PC-3 (cell line): ENCODE results near the gene ACSL6. TPM values are rescaled to one million over a fixed set of nuclear protein-coding genes. Genes with fewer than 3 reads are reported as not detected.

Experiments
- ATAC-seq: fragments of 200-7000 bp; cut with Tn5 transposase; 2 replicates; pipeline ENCODE4 v1.9.1; 2020; ENCODE audit warnings: mild to moderate bottlenecking, moderate library complexity
- BruUV-seq: library from RNA; stranded (reverse); fragments of 400-500 nt; replicated peaks from 2 replicates; lab custom pipeline; 2021; lab: Mats Ljungman, UMichigan
- CTCF ChIA-PET: fragments of 300-600 bp; sonication (Branson Sonifier 250); formaldehyde crosslinking; loops from one replicate; lab custom pipeline; 2022; ENCODE audit warnings: antibody characterized with exemption; lab: Charles Lee
- POLR2A ChIA-PET: fragments of 300-600 bp; sonication (Branson Sonifier 250); formaldehyde crosslinking; loops from one replicate; lab custom pipeline; 2022; ENCODE audit warnings: antibody characterized with exemption; ENCODE audit not compliant: unreplicated experiment; lab: Charles Lee
- DNase-seq: peaks from one replicate; pipeline ENCODE4 v3.0.0-alpha.2; 2015
- H2AFZ ChIP-seq: fragments of 300-600 bp; sonication (generic); 2 replicates; pipeline ENCODE4 v1.6.0; 2016; ENCODE audit warnings: antibody characterized with exemption, low read length
- H3F3A ChIP-seq: fragments of 300-600 bp; sonication (generic); one replicate; pipeline ENCODE4 v1.6.0; 2017; ENCODE audit warnings: antibody characterized with exemption, low read length, control low read depth, mild to moderate bottlenecking; ENCODE audit not compliant: unreplicated experiment
- H3K27ac ChIP-seq: fragments of 300-600 bp; sonication (generic); 2 replicates; pipeline ENCODE4 v1.5.1; 2016; ENCODE audit warnings: mild to moderate bottlenecking, low read length
- H3K27me3 ChIP-seq: fragments of 300-600 bp; sonication (generic); 2 replicates; pipeline ENCODE4 v1.6.1; 2016; ENCODE audit warnings: low read length, mixed read lengths
- H3K36me3 ChIP-seq: fragments of 300-600 bp; sonication (generic); 2 replicates; pipeline ENCODE4 v1.6.1; 2016; ENCODE audit warnings: low read depth, mixed run types, low read length, mixed read lengths
- H3K4me1 ChIP-seq: fragments of 300-600 bp; sonication (generic); 2 replicates; pipeline ENCODE4 v1.5.1; 2016; ENCODE audit warnings: low read length; ENCODE audit not compliant: insufficient read depth
- H3K4me2 ChIP-seq: fragments of 300-600 bp; sonication (generic); 2 replicates; pipeline ENCODE4 v1.6.0; 2016; ENCODE audit warnings: low read length
- H3K4me3 ChIP-seq: fragments of 300-600 bp; sonication (generic); 2 replicates; pipeline ENCODE4 v1.5.1; 2016; ENCODE audit warnings: mild to moderate bottlenecking, low read length, mixed read lengths
- H3K79me2 ChIP-seq: fragments of 300-600 bp; sonication (generic); 2 replicates; pipeline ENCODE4 v1.6.1; 2017; ENCODE audit warnings: low read length, mixed read lengths
- H3K9ac ChIP-seq: fragments of 300-600 bp; sonication (generic); 2 replicates; pipeline ENCODE4 v1.6.0; 2016; ENCODE audit warnings: mild to moderate bottlenecking, low read length
- H3K9me2 ChIP-seq: fragments of 300-600 bp; sonication (generic); replicated peaks from 2 replicates; pipeline ENCODE4 v1.6.1; 2016; ENCODE audit warnings: mixed run types, low read length, mixed read lengths
- H3K9me3 ChIP-seq: fragments of 300-600 bp; sonication (generic); 2 replicates; pipeline ENCODE4 v1.6.1; 2016; ENCODE audit warnings: low read length, mixed read lengths
- H4K20me1 ChIP-seq: fragments of 300-600 bp; sonication (generic); 2 replicates; pipeline ENCODE4 v1.6.1; 2016; ENCODE audit warnings: low read length, mixed read lengths
- CTCF ChIP-seq: fragments of 300-600 bp; sonication (generic); conservative IDR thresholded peaks from 2 replicates; pipeline ENCODE4 v1.5.1; 2017; ENCODE audit warnings: antibody characterized with exemption, low read depth, mild to moderate bottlenecking, low read length
- EZH2 ChIP-seq: fragments of 300-600 bp; sonication (generic); IDR thresholded peaks from one replicate; pipeline ENCODE4 v1.6.1; 2017; ENCODE audit warnings: antibody characterized with exemption, mild to moderate bottlenecking, low read length; ENCODE audit not compliant: unreplicated experiment
- EZH2phosphoT487 ChIP-seq: fragments of 300-600 bp; sonication (generic); IDR thresholded peaks from 2 replicates; pipeline ENCODE4 v1.6.1; 2018; ENCODE audit warnings: mild to moderate bottlenecking, antibody characterized with exemption, low read length, borderline replicate concordance
- intact Hi-C: fragments of 100-400 bp; cut with micrococcal nuclease; formaldehyde crosslinking; loops from 2 replicates; pipeline ENCODE4 v1.9.0; 2023
- total RNA-seq: library from RNA; depleted of rRNA; stranded (reverse); fragments of >200 nt; gene quantifications from 2 replicates; pipeline ENCODE4 v1.2.3, GENCODE V29; 2014

Gene ACSL6
- total RNA-seq, 1 experiment from 2014 or later: 0.15 TPM

GRCh38 chr5:131965826-131966415 lies 45.5 kb downstream of the ACSL6 start:
- no peaks in the 10 kb centered on the region for H3K36me3 ChIP-seq
- H3K79me2 ChIP-seq: no peaks in the 10 kb centered on the region
- TF ChIP-seq EZH2phosphoT487 (no peak), EZH2 (no peak), CTCF (no peak)
- H3K4me1 ChIP-seq: no peaks in the 10 kb centered on the region
- H3K9me2 ChIP-seq: no peaks in the 10 kb centered on the region
- intact Hi-C loops: no loop called here
- H3K9ac ChIP-seq: no peak overlapping the region
- no peak overlapping the region for H3K4me2 ChIP-seq
- H3F3A ChIP-seq: no peaks in the 10 kb centered on the region
- no peaks in the 10 kb centered on the region for H4K20me1 ChIP-seq
- ChIA-PET POLR2A (no interaction called here), CTCF (no interaction called here)
- H3K27ac ChIP-seq: no peak overlapping the region
- H3K9me3 ChIP-seq: no peaks in the 10 kb centered on the region
- H2AFZ ChIP-seq: no peak overlapping the region
- no peak overlapping the region for H3K4me3 ChIP-seq
- DNase-seq (no peak), ATAC-seq (no peak)
- H3K27me3 ChIP-seq: no peaks in the 10 kb centered on the region
- no TSS peak for BruUV-seq

- no TSS peak for BruUV-seq
- ATAC-seq (no peak), DNase-seq (peak; percentile 5)
- Histone ChIP-seq H3K79me2 (no peaks in the 10 kb centered on the region), H3K4me3 (no peak overlapping the region), H3K9me3 (no peaks in the 10 kb centered on the region), H3K4me1 (no peaks in the 10 kb centered on the region), H4K20me1 (no peaks in the 10 kb centered on the region), H2AFZ (no peak overlapping the region), H3K4me2 (no peak overlapping the region), H3K27me3 (no peaks in the 10 kb centered on the region), H3K36me3 (no peaks in the 10 kb centered on the region), H3K9me2 (no peaks in the 10 kb centered on the region), H3K9ac (no peak overlapping the region), H3K27ac (no peak overlapping the region), H3F3A (no peaks in the 10 kb centered on the region)
- CTCF ChIA-PET: no interaction called here
- POLR2A ChIA-PET: no interaction called here
- intact Hi-C loops: no loop called here
- TF ChIP-seq EZH2 (no peak), CTCF (no peak), EZH2phosphoT487 (no peak)
Measured at GRCh38 chr5:131959906-131960305, 51.6 kb downstream of the ACSL6 start.

- Histone ChIP-seq H3K27ac (no peak overlapping the region), H3K4me3 (no peak overlapping the region), H2AFZ (no peak overlapping the region), H3K9me2 (no peaks in the 10 kb centered on the region), H4K20me1 (no peaks in the 10 kb centered on the region), H3F3A (no peaks in the 10 kb centered on the region), H3K4me1 (no peaks in the 10 kb centered on the region), H3K27me3 (no peaks in the 10 kb centered on the region), H3K36me3 (no peaks in the 10 kb centered on the region), H3K9ac (no peak overlapping the region), H3K9me3 (no peaks in the 10 kb centered on the region), H3K4me2 (no peak overlapping the region), H3K79me2 (no peaks in the 10 kb centered on the region)
- ChIA-PET POLR2A (no interaction called here), CTCF (no interaction called here)
- ATAC-seq (no peak), DNase-seq (no peak)
- no TSS peak for BruUV-seq
- intact Hi-C loops: no loop called here
- TF ChIP-seq CTCF (no peak), EZH2 (no peak), EZH2phosphoT487 (no peak)
Measured at GRCh38 chr5:131959136-131959535, 52.3 kb downstream of the ACSL6 start.
